H1 (cell line): Measurements from ENCODE around the gene FHIT. TPM values are rescaled to one million over a fixed set of nuclear protein-coding genes. Genes with fewer than 3 reads are reported as not detected.

Experiments used
- BCL11A ChIP-seq, 2 experiments: IDR thresholded peaks; one replicate each; pipeline ENCODE4 v1.6.1; 2011; ENCODE audit warnings: low read depth in 2 of 2, low read length in 2 of 2, mild to moderate bottlenecking in 2 of 2
- polyA plus RNA-seq, 7 experiments: library from polyadenylated mRNA; depleted of rRNA in 3 of 7; stranded (reverse) in 5 of 7; unstranded in 2 of 7; fragments of >200 nt in 5 of 7; fragments of 200-250 nt in 2 of 7; gene quantifications; 1 replicate in 5 of 7; 2 replicates in 1 of 7; 4 replicates in 1 of 7; pipeline versions ENCODE4 v1.2.1 to v1.2.3, GENCODE V29; 2011 to 2013; ENCODE audit warnings: missing spikeins in 2 of 7, mixed read lengths in 2 of 7
- total RNA-seq: library from RNA; stranded (reverse); fragmentation: NEBNext Ultra II Directional; extraction: Animal tissue kit (Norgen Biotek cat#: 25700); gene quantifications from 2 replicates; pipeline ENCODE4 v1.2.1, GENCODE V29; 2021

Gene FHIT
- total and polyA plus RNA-seq, 2 of the 8 experiments (the other 6 are each of a cell fraction or from before 2014, with no cell fraction given) = 1.2 to 3.2 TPM

GRCh38 chr3:59727902-59728586 is 1523.2 kb downstream of the FHIT start (continued):
- no peak for TF ChIP-seq BCL11A (IDR thresholded peaks at IDR 0.05; ENCODE audit: low read depth in 2 of 2, low read length in 2 of 2)
- TF ChIP-seq, all 59 proteins: peak for 0
